Omental fat pad (tissue), 4 donors: ENCODE data around the gene C19orf81. TPM values are rescaled to one million over a fixed set of nuclear protein-coding genes. Genes with fewer than 3 reads are reported as not detected.

Experiments
- ATAC-seq: fragments of 150-250 bp; one replicate; pipeline ENCODE4 v1.9.1; 2016; ENCODE audit warnings: mild to moderate bottlenecking, moderate library complexity; ENCODE audit not compliant: low FRiP score
- DNase-seq: peaks from one replicate; pipeline ENCODE4 v3.0.0-alpha.2; 2019; ENCODE audit warnings: low spot score
- total RNA-seq, 4 donors: library from RNA; depleted of rRNA; stranded (reverse); fragments of >200 nt; gene quantifications; one replicate each; pipeline ENCODE4 v1.1.0, GENCODE V29; 2016
- TF ChIP-seq, protein P1 (sequence below), 3 donors: fragments of 450-650 bp; IDR thresholded peaks; one replicate each; pipeline ENCODE4 v1.5.1; 2016 to 2017; ENCODE audit warnings: antibody characterized with exemption in 3 of 3, mild to moderate bottlenecking in 3 of 3, moderate library complexity in 2 of 3

C19orf81 gene
- total RNA-seq, 4 donors from 2014 or later = not detected

DNA sequence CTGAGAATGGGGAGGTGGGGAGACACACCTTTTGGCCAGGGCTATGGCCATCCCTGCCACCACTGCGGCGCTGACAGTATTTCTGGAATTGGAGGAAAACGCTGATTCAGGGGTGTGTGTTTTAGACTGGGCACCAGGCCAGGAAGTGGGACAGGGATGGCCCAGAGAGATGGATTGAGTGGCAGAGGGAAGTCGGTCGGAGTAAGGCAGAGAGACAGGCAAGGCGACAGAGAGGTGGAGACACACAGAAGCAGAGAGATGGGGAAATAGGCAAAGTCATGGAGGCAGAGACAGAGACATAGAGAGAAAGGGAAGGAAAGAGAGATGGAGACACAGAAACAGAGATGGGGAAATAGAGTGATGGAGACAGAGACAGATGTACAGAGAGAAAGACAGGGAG, 4.1 kb upstream of the C19orf81 start:
- no peak for ATAC-seq
- TF ChIP-seq, protein P1, sequence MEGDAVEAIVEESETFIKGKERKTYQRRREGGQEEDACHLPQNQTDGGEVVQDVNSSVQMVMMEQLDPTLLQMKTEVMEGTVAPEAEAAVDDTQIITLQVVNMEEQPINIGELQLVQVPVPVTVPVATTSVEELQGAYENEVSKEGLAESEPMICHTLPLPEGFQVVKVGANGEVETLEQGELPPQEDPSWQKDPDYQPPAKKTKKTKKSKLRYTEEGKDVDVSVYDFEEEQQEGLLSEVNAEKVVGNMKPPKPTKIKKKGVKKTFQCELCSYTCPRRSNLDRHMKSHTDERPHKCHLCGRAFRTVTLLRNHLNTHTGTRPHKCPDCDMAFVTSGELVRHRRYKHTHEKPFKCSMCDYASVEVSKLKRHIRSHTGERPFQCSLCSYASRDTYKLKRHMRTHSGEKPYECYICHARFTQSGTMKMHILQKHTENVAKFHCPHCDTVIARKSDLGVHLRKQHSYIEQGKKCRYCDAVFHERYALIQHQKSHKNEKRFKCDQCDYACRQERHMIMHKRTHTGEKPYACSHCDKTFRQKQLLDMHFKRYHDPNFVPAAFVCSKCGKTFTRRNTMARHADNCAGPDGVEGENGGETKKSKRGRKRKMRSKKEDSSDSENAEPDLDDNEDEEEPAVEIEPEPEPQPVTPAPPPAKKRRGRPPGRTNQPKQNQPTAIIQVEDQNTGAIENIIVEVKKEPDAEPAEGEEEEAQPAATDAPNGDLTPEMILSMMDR (IDR thresholded peaks at IDR 0.05) = no peak
- DNase-seq = no peak

DNA sequence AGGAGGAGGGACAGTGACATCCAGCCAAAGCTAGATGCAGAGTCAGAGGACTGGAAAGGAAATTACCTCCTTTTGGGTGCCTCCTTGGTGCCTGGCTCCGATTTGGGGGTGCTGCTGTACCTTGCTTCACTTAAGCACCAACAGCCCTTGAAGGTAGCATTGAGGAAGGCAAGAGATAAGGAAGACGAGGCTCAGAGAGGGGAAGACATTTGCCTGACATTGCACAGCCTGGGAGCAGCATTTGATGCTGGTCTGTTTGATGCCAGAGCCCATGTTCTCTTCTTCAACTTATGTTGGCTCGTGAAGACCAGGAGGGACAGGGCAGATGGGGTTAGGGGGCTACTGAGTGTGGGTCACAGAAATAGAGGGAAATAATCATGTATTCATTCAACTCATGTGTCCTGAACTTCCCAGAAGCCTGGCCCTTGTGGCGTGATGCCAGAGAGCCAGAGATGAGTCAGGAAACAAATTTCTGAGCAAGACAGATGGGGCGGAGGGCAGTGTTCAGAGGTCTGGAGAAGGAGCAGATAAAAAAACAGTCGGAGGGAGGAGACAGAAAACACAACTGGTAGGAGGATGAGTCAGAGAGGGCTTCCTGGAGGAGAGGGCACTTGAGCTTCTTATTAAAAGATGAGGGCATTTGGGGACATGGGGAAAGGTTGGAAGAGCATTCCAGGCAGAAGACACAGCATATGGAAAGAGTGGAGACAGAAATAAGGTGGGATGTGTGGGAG, 3.0 kb upstream of the C19orf81 start:
- ATAC-seq (no peak), DNase-seq (no peak)
- TF ChIP-seq, protein P1 (IDR thresholded peaks at IDR 0.05) = no peak

DNA sequence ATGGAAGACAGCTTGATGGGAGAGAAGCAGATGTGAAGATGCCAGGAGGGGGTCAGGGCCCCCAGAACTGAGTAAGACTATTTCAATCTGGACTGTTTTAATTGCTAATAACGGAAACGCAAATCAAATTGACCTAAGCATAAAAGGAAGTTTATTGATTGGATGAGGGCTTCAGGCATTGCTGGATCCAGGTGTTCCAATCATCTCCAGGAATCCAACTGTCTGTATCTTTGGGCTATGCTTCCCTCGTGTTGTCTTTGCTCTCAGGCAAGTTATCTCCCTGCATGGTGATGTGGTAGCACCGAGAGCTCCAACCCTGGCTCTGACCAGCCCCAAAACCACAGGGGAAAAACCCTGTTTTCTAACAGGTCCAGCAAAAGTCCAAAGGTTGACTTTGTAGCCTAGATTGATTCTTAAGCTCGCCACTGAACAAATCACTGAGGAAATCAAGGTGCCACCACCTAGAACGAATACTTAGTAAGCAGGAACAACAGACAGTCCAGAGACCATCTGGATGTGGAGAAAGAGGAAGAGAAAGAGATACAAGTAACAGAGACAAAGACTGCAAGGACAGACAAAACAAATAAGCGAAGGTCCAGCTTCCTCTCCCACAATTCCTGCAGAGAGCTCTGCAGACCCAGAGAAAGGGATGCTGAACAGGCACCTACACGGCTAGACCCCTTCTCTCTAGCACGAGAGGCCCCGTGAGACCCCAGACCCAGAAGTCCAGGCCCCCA, 1.2 kb upstream of the C19orf81 start:
- DNase-seq = no peak
- ATAC-seq = no peak
- TF ChIP-seq, protein P1 (IDR thresholded peaks at IDR 0.05) = no peak

DNA sequence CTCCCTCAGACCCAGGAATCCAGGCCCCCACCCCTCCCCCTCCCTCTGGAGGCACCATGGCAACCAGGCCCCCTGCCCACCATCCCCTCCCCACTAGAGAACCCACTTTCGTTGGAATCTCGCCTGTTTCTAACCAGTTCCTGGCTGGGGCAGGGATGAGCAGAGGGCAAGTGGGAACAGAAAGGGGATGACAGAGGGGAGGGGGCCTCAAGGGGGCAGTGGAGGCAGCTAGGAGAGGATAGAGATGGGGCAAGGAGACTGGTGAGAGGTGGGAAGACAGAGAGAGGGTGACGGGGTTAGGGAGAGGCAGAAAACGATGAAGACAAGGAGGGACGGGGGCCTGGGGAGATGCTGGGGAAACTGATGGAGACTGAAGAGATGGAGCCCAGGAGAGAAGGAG, 586 bp upstream of the C19orf81 start:
- TF ChIP-seq, protein P1 (IDR thresholded peaks at IDR 0.05) = no peak
- ATAC-seq (no peak), DNase-seq (no peak)

DNA sequence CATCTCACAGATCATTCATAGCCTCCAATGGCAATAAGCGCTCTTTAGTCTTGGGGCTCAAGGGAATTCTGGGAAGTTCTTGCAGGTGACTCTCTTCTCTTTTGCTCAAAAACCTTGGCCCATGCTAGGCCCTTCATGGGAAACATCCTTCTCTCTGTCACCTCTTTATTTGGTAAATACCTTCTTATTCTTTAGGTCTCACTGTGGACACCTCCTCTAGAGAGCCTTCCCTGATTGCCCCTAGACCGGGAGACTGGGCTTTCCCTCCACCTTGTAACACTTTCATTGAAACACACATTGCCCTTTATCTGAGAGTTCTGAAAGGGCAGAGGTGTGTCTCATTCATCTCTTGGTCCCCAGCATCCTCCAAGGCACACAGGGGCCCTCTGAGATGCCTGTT, 1.9 kb downstream of the C19orf81 start:
- ATAC-seq = no peak
- no peak for DNase-seq
- TF ChIP-seq, protein P1 (IDR thresholded peaks at IDR 0.05) = no peak

DNA sequence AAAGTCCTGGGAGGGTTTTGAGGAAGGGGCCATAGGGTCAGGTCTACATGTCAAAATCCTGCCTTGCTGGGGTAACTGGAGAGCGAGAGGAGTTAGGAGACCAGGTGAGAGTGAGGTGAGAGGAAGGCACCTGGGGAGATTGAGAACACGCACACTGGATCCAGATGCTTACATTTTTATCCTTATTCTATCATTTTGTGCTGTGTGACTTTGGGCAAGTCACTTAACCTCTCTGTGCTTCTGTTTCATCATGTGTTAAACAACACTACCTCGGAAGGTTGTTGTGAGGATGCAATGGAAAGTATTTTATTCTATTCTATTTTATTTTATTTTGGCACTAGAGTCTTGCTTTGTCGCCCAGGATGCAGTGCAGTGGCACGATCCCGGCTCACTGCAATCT, 3.5 kb downstream of the C19orf81 start:
- ATAC-seq (no peak), DNase-seq (no peak)

More for the DNA sequence above, 3.5 kb downstream of the C19orf81 start:
- TF ChIP-seq, protein P1 (IDR thresholded peaks at IDR 0.05) = no peak
